Measurements from ENCODE around the gene CTNND2.
A peak's percentile ranks its signal among the peaks of the same experiment; 100 is the strongest.

Gene CTNND2

GRCh38 chr5:11904265-11904906 is at the start of gene CTNND2:
TSS of gene CTNND2 (minus strand) at chr5:11904446. CDS start at chr5:11903853, 593 bp downstream.
- H2AFZ ChIP-seq (ENCODE audit: low read depth): peak within 1 kb of the TSS; percentile 76
- no peaks in the 10 kb centered on the region for H3K27me3 ChIP-seq (ENCODE audit: insufficient read depth, low read depth)
- H3K36me3 ChIP-seq (ENCODE audit: insufficient read depth): no peaks in the 10 kb centered on the region
- H4K20me1 ChIP-seq (ENCODE audit: insufficient read depth): no peaks in the 10 kb centered on the region
- no peaks in the 10 kb centered on the region for H3K79me2 ChIP-seq (ENCODE audit: insufficient read depth, low read depth)
- H3K27ac ChIP-seq: no peak within 1 kb of the TSS
- no peak for TF ChIP-seq CTCF (conservative IDR thresholded peaks at IDR 0.05; ENCODE audit: low read depth, low read length)
- H3K4me3 ChIP-seq (IDR thresholded peaks at IDR 0.05; ENCODE audit: insufficient read depth, low read depth, low read length): no peak within 1 kb of the TSS
- H3K4me2 ChIP-seq: peak within 1 kb of the TSS; percentile 76
- no peaks in the 10 kb centered on the region for H3K4me1 ChIP-seq (ENCODE audit: low read depth, poor library complexity, severe bottlenecking)
- H3K9ac ChIP-seq: peak within 1 kb of the TSS; percentile 6; the same call in 1 of the 2 replicates

GRCh38 chr5:11946317-11946716 is 42.1 kb upstream of the CTNND2 start:
- no peaks in the 10 kb centered on the region for H3K36me3 ChIP-seq (ENCODE audit: insufficient read depth)
- H3K4me1 ChIP-seq (ENCODE audit: low read depth, poor library complexity, severe bottlenecking): no peaks in the 10 kb centered on the region
- no peak overlapping the region for H3K4me2 ChIP-seq
- no peak overlapping the region for H3K27ac ChIP-seq
- H3K27me3 ChIP-seq (ENCODE audit: insufficient read depth, low read depth): no peaks in the 10 kb centered on the region
- H2AFZ ChIP-seq (ENCODE audit: low read depth): no peak overlapping the region
- H3K9ac ChIP-seq: no peak overlapping the region
- no peaks in the 10 kb centered on the region for H4K20me1 ChIP-seq (ENCODE audit: insufficient read depth)
- TF ChIP-seq CTCF (conservative IDR thresholded peaks at IDR 0.05; ENCODE audit: low read depth, low read length): no peak
- no peaks in the 10 kb centered on the region for H3K79me2 ChIP-seq (ENCODE audit: insufficient read depth, low read depth)
- H3K4me3 ChIP-seq (IDR thresholded peaks at IDR 0.05; ENCODE audit: insufficient read depth, low read depth, low read length): no peak overlapping the region

GRCh38 chr5:11941566-11941965 is 37.3 kb upstream of the CTNND2 start:
- H3K27me3 ChIP-seq (ENCODE audit: insufficient read depth, low read depth): no peaks in the 10 kb centered on the region
- H3K4me3 ChIP-seq (IDR thresholded peaks at IDR 0.05; ENCODE audit: insufficient read depth, low read depth, low read length): no peak overlapping the region
- H4K20me1 ChIP-seq (ENCODE audit: insufficient read depth): no peaks in the 10 kb centered on the region
- no peak overlapping the region for H3K27ac ChIP-seq
- H3K36me3 ChIP-seq (ENCODE audit: insufficient read depth): no peaks in the 10 kb centered on the region
- no peak overlapping the region for H2AFZ ChIP-seq (ENCODE audit: low read depth)
- H3K79me2 ChIP-seq (ENCODE audit: insufficient read depth, low read depth): no peaks in the 10 kb centered on the region
- no peaks in the 10 kb centered on the region for H3K4me1 ChIP-seq (ENCODE audit: low read depth, poor library complexity, severe bottlenecking)
- no peak overlapping the region for H3K4me2 ChIP-seq
- H3K9ac ChIP-seq: no peak overlapping the region
- TF ChIP-seq CTCF (conservative IDR thresholded peaks at IDR 0.05; ENCODE audit: low read depth, low read length): no peak

GRCh38 chr5:11931638-11932037 is 27.4 kb upstream of the CTNND2 start:
- no peaks in the 10 kb centered on the region for H3K27me3 ChIP-seq (ENCODE audit: insufficient read depth, low read depth)
- no peak for TF ChIP-seq CTCF (conservative IDR thresholded peaks at IDR 0.05; ENCODE audit: low read depth, low read length)
- H3K4me3 ChIP-seq (IDR thresholded peaks at IDR 0.05; ENCODE audit: insufficient read depth, low read depth, low read length): no peak overlapping the region
- H3K9ac ChIP-seq: no peak overlapping the region
- H4K20me1 ChIP-seq (ENCODE audit: insufficient read depth): no peaks in the 10 kb centered on the region
- no peak overlapping the region for H3K27ac ChIP-seq
- no peaks in the 10 kb centered on the region for H3K4me1 ChIP-seq (ENCODE audit: low read depth, poor library complexity, severe bottlenecking)
- H3K4me2 ChIP-seq: no peak overlapping the region
- no peak overlapping the region for H2AFZ ChIP-seq (ENCODE audit: low read depth)
- no peaks in the 10 kb centered on the region for H3K79me2 ChIP-seq (ENCODE audit: insufficient read depth, low read depth)
- no peaks in the 10 kb centered on the region for H3K36me3 ChIP-seq (ENCODE audit: insufficient read depth)

Measured in KMS-11 (cell line).